ENCODE results near the gene CALML6.

Gene CALML6

GRCh38 chr1:1962752-1963151, 47.7 kb downstream of the CALML6 start:
- no peak for DNase-seq (ENCODE audit: low read depth)
- H3K4me3 ChIP-seq (replicated peaks; ENCODE audit: low read depth, low read length) = no peak overlapping the region
- TF ChIP-seq CTCF (IDR thresholded peaks at IDR 0.05; ENCODE audit: low read length, missing control alignments) = no peak

- TF ChIP-seq CTCF (IDR thresholded peaks at IDR 0.05; ENCODE audit: low read length, missing control alignments) = no peak
- no peak for DNase-seq (ENCODE audit: low read depth)
- H3K4me3 ChIP-seq (replicated peaks; ENCODE audit: low read depth, low read length) = no peak overlapping the region
These were observed 48.5 kb downstream of the CALML6 start for GRCh38 chr1:1963570-1963969.

GRCh38 chr1:1964811-1965210, 49.8 kb downstream of the CALML6 start:
- H3K4me3 ChIP-seq (replicated peaks; ENCODE audit: low read depth, low read length) = no peak overlapping the region
- no peak for TF ChIP-seq CTCF (IDR thresholded peaks at IDR 0.05; ENCODE audit: low read length, missing control alignments)
- DNase-seq (ENCODE audit: low read depth) = no peak

- DNase-seq (ENCODE audit: low read depth) = no peak
- no peak overlapping the region for H3K4me3 ChIP-seq (replicated peaks; ENCODE audit: low read depth, low read length)
- TF ChIP-seq CTCF (IDR thresholded peaks at IDR 0.05; ENCODE audit: low read length, missing control alignments) = no peak
These were observed 50.5 kb downstream of the CALML6 start for GRCh38 chr1:1965546-1965945.

- TF ChIP-seq CTCF (IDR thresholded peaks at IDR 0.05; ENCODE audit: low read length, missing control alignments) = no peak
- no peak for DNase-seq (ENCODE audit: low read depth)
- no peak overlapping the region for H3K4me3 ChIP-seq (replicated peaks; ENCODE audit: low read depth, low read length)
These were observed 51.1 kb downstream of the CALML6 start for GRCh38 chr1:1966071-1966740.

All from fibroblast of pulmonary artery (primary cell).